GM23338 (cell line): ENCODE measurements around the gene S100A11. TPM values are rescaled to one million over a fixed set of nuclear protein-coding genes. Genes with fewer than 3 reads are reported as not detected.

Source experiments
- ATAC-seq: fragments of 200-7000 bp; cut with Tn5 transposase; 3 replicates; pipeline ENCODE4 v1.9.1; 2020
- DNase-seq: peaks from one replicate; pipeline ENCODE4 v3.0.0-alpha.2; 2015; ENCODE audit warnings: low spot score
- H2AFZ ChIP-seq: fragments of 200-600 bp; sonication (generic); 2 replicates; pipeline ENCODE4 v1.8.0; 2016; ENCODE audit warnings: antibody characterized with exemption, mild to moderate bottlenecking, moderate library complexity
- H3F3A ChIP-seq: fragments of 200-600 bp; sonication (generic); replicated peaks from 2 replicates; pipeline ENCODE4 v1.8.0; 2017; ENCODE audit warnings: antibody characterized with exemption, mixed run types, low read depth
- H3K27ac ChIP-seq: fragments of 200-600 bp; sonication (generic); 2 replicates; pipeline ENCODE4 v1.6.1; 2016; ENCODE audit warnings: low read depth
- H3K27me3 ChIP-seq: fragments of 200-600 bp; sonication (generic); 2 replicates; pipeline ENCODE4 v1.8.0; 2016; ENCODE audit warnings: mild to moderate bottlenecking, mixed run types, moderate library complexity; ENCODE audit not compliant: insufficient read depth
- H3K36me3 ChIP-seq: fragments of 200-600 bp; sonication (generic); 2 replicates; pipeline ENCODE4 v1.8.0; 2016; ENCODE audit warnings: mild to moderate bottlenecking; ENCODE audit not compliant: insufficient read depth
- H3K4me1 ChIP-seq: fragments of 200-600 bp; sonication (generic); 2 replicates; pipeline ENCODE4 v1.8.0; 2016; ENCODE audit warnings: mild to moderate bottlenecking, moderate library complexity; ENCODE audit not compliant: insufficient read depth
- H3K4me2 ChIP-seq: fragments of 200-600 bp; sonication (generic); 2 replicates; pipeline ENCODE4 v1.7.1; 2017; ENCODE audit warnings: mixed run types
- H3K4me3 ChIP-seq: fragments of 200-600 bp; sonication (generic); 2 replicates; pipeline ENCODE4 v1.6.1; 2016; ENCODE audit warnings: mixed run types
- H3K79me2 ChIP-seq: fragments of 200-600 bp; sonication (generic); replicated peaks from 2 replicates; pipeline ENCODE4 v1.8.0; 2017; ENCODE audit warnings: mild to moderate bottlenecking; ENCODE audit not compliant: insufficient read depth
- H3K9me2 ChIP-seq: fragments of 200-600 bp; sonication (generic); 2 replicates; pipeline ENCODE4 v1.8.0; 2017; ENCODE audit not compliant: insufficient read depth
- H4K20me1 ChIP-seq: fragments of 200-600 bp; sonication (generic); replicated peaks from 2 replicates; pipeline ENCODE4 v1.8.0; 2017; ENCODE audit warnings: mild to moderate bottlenecking; ENCODE audit not compliant: insufficient read depth
- H3K27ac Mint-ChIP-seq: 2 replicates; pipeline ENCODE4 v1.8.0; 2020; ENCODE audit warnings: inconsistent platforms, mild to moderate bottlenecking, moderate library complexity, mixed read lengths
- H3K27me3 Mint-ChIP-seq: 3 replicates; pipeline ENCODE4 v1.8.0; 2022; ENCODE audit warnings: low read depth, mild to moderate bottlenecking, moderate library complexity, mixed read lengths, inconsistent platforms; ENCODE audit not compliant: insufficient read depth, poor library complexity
- H3K36me3 Mint-ChIP-seq: 3 replicates; pipeline ENCODE4 v1.8.0; 2021; ENCODE audit warnings: low read depth, mild to moderate bottlenecking, inconsistent platforms, moderate library complexity, mixed read lengths
- H3K4me1 Mint-ChIP-seq: 3 replicates; pipeline ENCODE4 v1.8.0; 2020; ENCODE audit warnings: mild to moderate bottlenecking, inconsistent platforms, mixed read lengths
- H3K4me3 Mint-ChIP-seq: 3 replicates; pipeline ENCODE4 v1.8.0; 2021; ENCODE audit warnings: moderate library complexity, mild to moderate bottlenecking, inconsistent platforms, mixed read lengths
- H3K9me3 Mint-ChIP-seq: 3 replicates; pipeline ENCODE4 v1.8.0; 2020; ENCODE audit warnings: moderate library complexity, mild to moderate bottlenecking, inconsistent platforms, mixed read lengths
- CREB1 ChIP-seq: fragments of 250-450 bp; sonication (Bioruptor Pico); IDR thresholded peaks from 2 replicates; pipeline ENCODE4 v1.5.0; 2020; ENCODE audit warnings: low read depth, mild to moderate bottlenecking, moderate library complexity
- CTCF ChIP-seq, 2 experiments: fragments of 200-600 bp in 1 of 2; sonication (generic) in 1 of 2; conservative IDR thresholded peaks; 2 replicates each; pipeline versions ENCODE4 v1.5.1 to v1.6.1; 2016 to 2017; ENCODE audit warnings: antibody characterized with exemption in 2 of 2, low read depth in 2 of 2, mild to moderate bottlenecking in 2 of 2, moderate library complexity in 1 of 2
- ETS1 ChIP-seq: IDR thresholded peaks from 2 replicates; pipeline ENCODE4 v1.6.1; 2016; ENCODE audit warnings: antibody characterized with exemption
- EZH2 ChIP-seq: fragments of 200-600 bp; sonication (generic); IDR thresholded peaks from one replicate; pipeline ENCODE4 v1.8.0; 2017; ENCODE audit warnings: antibody characterized with exemption, mild to moderate bottlenecking, low read depth; ENCODE audit not compliant: unreplicated experiment
- EZH2phosphoT487 ChIP-seq: fragments of 200-600 bp; sonication (generic); IDR thresholded peaks from one replicate; pipeline ENCODE4 v1.8.1; 2018; ENCODE audit warnings: antibody characterized with exemption; ENCODE audit not compliant: unreplicated experiment
- JUNB ChIP-seq: IDR thresholded peaks from one replicate; pipeline ENCODE4 v1.6.1; 2016; ENCODE audit warnings: antibody characterized with exemption; ENCODE audit not compliant: unreplicated experiment
- NANOG ChIP-seq: IDR thresholded peaks from 2 replicates; pipeline ENCODE4 v1.6.1; 2016; ENCODE audit warnings: antibody characterized with exemption, borderline replicate concordance
- POLR2AphosphoS5 ChIP-seq: IDR thresholded peaks from 2 replicates; pipeline ENCODE4 v1.6.1; 2016; ENCODE audit warnings: antibody characterized with exemption, low read depth
- REST ChIP-seq: IDR thresholded peaks from one replicate; pipeline ENCODE4 v1.6.1; 2018; ENCODE audit warnings: antibody characterized with exemption; ENCODE audit not compliant: unreplicated experiment
- STAT1 ChIP-seq: IDR thresholded peaks from one replicate; pipeline ENCODE4 v1.6.1; 2016; ENCODE audit warnings: antibody characterized with exemption; ENCODE audit not compliant: unreplicated experiment
- ZNF114 ChIP-seq: fragments of 250-450 bp; sonication (Bioruptor Pico); IDR thresholded peaks from 2 replicates; pipeline ENCODE4 v1.5.0; 2020; ENCODE audit warnings: mild to moderate bottlenecking, moderate library complexity
- ZNF331 ChIP-seq: fragments of 250-450 bp; sonication (Bioruptor Pico); IDR thresholded peaks from 2 replicates; pipeline ENCODE4 v1.5.0; 2020; ENCODE audit warnings: low read depth, mild to moderate bottlenecking, moderate library complexity
- ZNF462 ChIP-seq: fragments of 250-450 bp; sonication (Bioruptor Pico); IDR thresholded peaks from 2 replicates; pipeline ENCODE4 v1.5.0; 2020; ENCODE audit warnings: mild to moderate bottlenecking, moderate library complexity
- polyA plus RNA-seq: library from polyadenylated mRNA; unstranded; fragments of >200 nt; fragmentation: Nextera tagmentation; extraction: Ambion mirVana; gene quantifications from 2 replicates; pipeline ENCODE4 v1.2.1, GENCODE V29; 2016
- total RNA-seq: library from RNA; depleted of rRNA; stranded (reverse); fragments of >200 nt; shearing (Covaris generic); gene quantifications from 2 replicates; pipeline ENCODE4 v1.2.3, GENCODE V29; 2014

The S100A11 gene
- total and polyA plus RNA-seq, 2 experiments from 2014 or later = 73.1 to 596 TPM

GRCh38 chr1:152050886-152051675, 14.3 kb upstream of the S100A11 start:
- H3K36me3 Mint-ChIP-seq = no peaks in the 10 kb centered on the region
- no peak overlapping the region for H3K27ac Mint-ChIP-seq
- peaks cover 3% of the 10 kb centered on the region for H3K27me3 Mint-ChIP-seq
- no peaks in the 10 kb centered on the region for H3K9me2 ChIP-seq
- no peaks in the 10 kb centered on the region for H4K20me1 ChIP-seq
- peaks cover 17% of the 10 kb centered on the region for H3K4me1 ChIP-seq
- H3K36me3 ChIP-seq = no peaks in the 10 kb centered on the region
- H3K4me1 Mint-ChIP-seq = peaks cover 22% of the 10 kb centered on the region
- peaks cover 5% of the 10 kb centered on the region; the same call in 1 of the 2 replicates for H3K27me3 ChIP-seq
- no peak for ATAC-seq
- no peak overlapping the region for H3K27ac ChIP-seq
- H3K4me3 Mint-ChIP-seq = no peak overlapping the region
- H3F3A ChIP-seq = peaks cover 4% of the 10 kb centered on the region; the same call in 1 of the 2 replicates
- peak; percentile 15 for DNase-seq
- no peaks in the 10 kb centered on the region for H3K9me3 Mint-ChIP-seq
- H2AFZ ChIP-seq = no peak overlapping the region
- H3K4me2 ChIP-seq = no peak overlapping the region
- no peaks in the 10 kb centered on the region for H3K79me2 ChIP-seq
- TF ChIP-seq JUNB (no peak), NANOG (no peak), ZNF331 (CRISPR knock-in tag) (no peak), CTCF (conservative IDR thresholded peaks at IDR 0.05; ENCODE audit: low read depth in 2 of 2) (no peak), EZH2 (no peak), POLR2AphosphoS5 (no peak), ZNF114 (CRISPR knock-in tag) (no peak), ETS1 (no peak), REST (no peak), CREB1 (CRISPR knock-in tag) (no peak), EZH2phosphoT487 (no peak), STAT1 (no peak), ZNF462 (CRISPR knock-in tag) (no peak)
- H3K4me3 ChIP-seq = no peak overlapping the region
